IgD-negative memory B cell (primary cell): ENCODE results near the gene EPHA6. TPM values are rescaled to one million over a fixed set of nuclear protein-coding genes. Genes with fewer than 3 reads are reported as not detected.
"Not testable (repeated sequence)": the region's sequence is repeated elsewhere in the genome, so short reads cannot be mapped to it uniquely, and the experiment has no call there.

Experiments used
- H3K27ac Mint-ChIP-seq, 3 donors: one replicate each; pipeline ENCODE4 v1.8.0; 2020 to 2022; ENCODE audit warnings: mild to moderate bottlenecking in 3 of 3, mixed read lengths in 3 of 3, moderate library complexity in 1 of 3
- H3K27me3 Mint-ChIP-seq: one replicate; pipeline ENCODE4 v1.8.0; 2021; ENCODE audit warnings: mixed read lengths
- H3K36me3 Mint-ChIP-seq: one replicate; pipeline ENCODE4 v1.8.0; 2020; ENCODE audit warnings: mild to moderate bottlenecking, mixed read lengths
- H3K4me1 Mint-ChIP-seq, 3 donors: one replicate each; pipeline ENCODE4 v1.8.0; 2020 to 2022; ENCODE audit warnings: mixed read lengths in 3 of 3, mild to moderate bottlenecking in 1 of 3
- H3K4me3 Mint-ChIP-seq, 4 donors: one replicate each; pipeline ENCODE4 v1.8.0; 2020 to 2022; ENCODE audit warnings: mild to moderate bottlenecking in 4 of 4, mixed read lengths in 4 of 4, moderate library complexity in 3 of 4
- H3K9me3 Mint-ChIP-seq, 3 donors: one replicate each; pipeline ENCODE4 v1.8.0; 2020 to 2021; ENCODE audit warnings: mixed read lengths in 3 of 3, mild to moderate bottlenecking in 1 of 3
- polyA plus RNA-seq: library from polyadenylated mRNA; unstranded; fragments of 300-500 nt; fragmentation: Illumina TruSeq; gene quantifications from one replicate; pipeline ENCODE4 v1.2.3, GENCODE V29; 2021

EPHA6 gene
- polyA plus RNA-seq, 1 donor from 2014 or later, result not detected

DNA sequence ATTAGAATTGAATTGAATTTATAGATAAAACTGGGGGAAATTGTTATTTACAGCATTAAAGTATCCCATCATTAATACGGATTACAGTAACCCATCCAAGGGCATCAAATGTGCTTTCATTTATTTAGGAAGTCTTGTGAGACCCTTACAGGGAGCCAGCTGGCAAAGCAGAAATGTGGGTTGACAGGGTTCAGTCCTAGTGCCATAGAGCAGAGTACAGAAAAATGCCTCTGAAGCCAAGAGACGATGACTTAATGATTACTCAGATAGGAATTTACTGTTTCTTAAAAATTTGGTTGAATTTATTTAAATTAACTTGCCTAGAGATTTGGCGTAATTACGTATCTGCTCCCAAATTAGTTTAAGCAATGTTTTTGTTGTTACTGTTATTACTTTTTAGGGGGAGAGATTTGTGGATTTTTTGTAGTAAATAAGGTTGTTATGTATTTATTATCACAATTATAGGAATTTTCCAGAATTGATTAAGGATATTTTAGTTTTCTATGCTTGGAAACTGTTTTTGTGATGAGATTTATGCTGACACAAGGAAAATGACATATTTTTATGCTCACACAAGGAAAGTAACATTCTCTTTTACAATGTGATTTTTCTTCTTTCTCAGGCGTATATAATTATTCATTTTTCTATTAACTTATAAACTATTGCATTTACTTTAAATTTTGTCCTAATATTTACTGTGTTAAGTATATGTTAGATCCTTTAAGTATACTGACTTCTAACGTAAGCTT, 152.0 kb downstream of the EPHA6 start:
- H3K27ac Mint-ChIP-seq, result no peak overlapping the region
- H3K4me1 Mint-ChIP-seq, result no peaks in the 10 kb centered on the region
- no peaks in the 10 kb centered on the region for H3K36me3 Mint-ChIP-seq
- H3K27me3 Mint-ChIP-seq, result no peaks in the 10 kb centered on the region
- H3K4me3 Mint-ChIP-seq, result no peak overlapping the region
- peaks cover 0 to 8% (median 0%) of the 10 kb centered on the region in 3 donors for H3K9me3 Mint-ChIP-seq

DNA sequence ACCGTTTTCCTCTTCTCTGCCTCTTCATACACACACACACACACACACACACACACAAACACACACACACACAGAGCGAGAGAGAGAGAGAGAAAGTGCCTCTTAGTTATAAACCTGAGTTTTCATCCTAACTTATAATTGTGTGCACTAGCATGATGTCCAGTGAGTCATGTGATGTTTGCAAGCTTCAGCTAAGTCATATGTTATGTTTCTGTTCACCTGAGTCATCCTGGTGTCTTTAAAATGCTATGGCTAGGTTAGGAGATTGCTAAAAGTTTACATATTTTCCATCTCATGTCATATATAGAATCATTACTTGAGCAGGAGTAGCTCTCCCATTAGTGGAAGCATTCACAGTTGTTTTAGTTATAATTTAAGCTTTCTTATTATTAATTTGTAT, 155.8 kb downstream of the EPHA6 start:
- Mint-ChIP-seq H3K9me3 (peaks cover 0 to 3% (median 0%) of the 10 kb centered on the region in 3 donors), H3K27me3 (no peaks in the 10 kb centered on the region), H3K36me3 (no peaks in the 10 kb centered on the region), H3K4me3 (no peak overlapping the region), H3K27ac (no peak overlapping the region), H3K4me1 (no peaks in the 10 kb centered on the region)

DNA sequence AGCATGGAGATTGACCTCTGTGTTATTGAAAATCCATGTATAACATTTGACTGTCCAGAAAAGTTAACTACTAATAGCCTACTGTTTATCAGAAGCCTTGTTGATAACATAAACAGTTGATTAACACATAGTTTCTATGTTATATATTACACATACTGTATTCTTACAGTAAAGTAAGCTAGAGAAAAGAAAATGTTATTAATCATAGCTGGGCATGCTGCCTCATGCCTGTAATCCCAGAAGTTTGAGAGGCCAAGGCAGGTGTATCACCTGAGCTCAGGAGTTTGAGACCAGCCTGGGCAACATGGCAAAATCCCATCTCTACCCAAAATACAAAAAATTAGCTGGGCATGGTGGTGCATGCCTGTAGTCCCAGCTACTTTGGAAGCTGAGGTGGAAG, 163.3 kb downstream of the EPHA6 start:
- Mint-ChIP-seq H3K4me3 (no peak overlapping the region), H3K27me3 (no peaks in the 10 kb centered on the region), H3K9me3 (peaks cover 0 to 3% (median 3%) of the 10 kb centered on the region in 3 donors), H3K27ac (no peak overlapping the region), H3K36me3 (no peaks in the 10 kb centered on the region), H3K4me1 (no peaks in the 10 kb centered on the region)

DNA sequence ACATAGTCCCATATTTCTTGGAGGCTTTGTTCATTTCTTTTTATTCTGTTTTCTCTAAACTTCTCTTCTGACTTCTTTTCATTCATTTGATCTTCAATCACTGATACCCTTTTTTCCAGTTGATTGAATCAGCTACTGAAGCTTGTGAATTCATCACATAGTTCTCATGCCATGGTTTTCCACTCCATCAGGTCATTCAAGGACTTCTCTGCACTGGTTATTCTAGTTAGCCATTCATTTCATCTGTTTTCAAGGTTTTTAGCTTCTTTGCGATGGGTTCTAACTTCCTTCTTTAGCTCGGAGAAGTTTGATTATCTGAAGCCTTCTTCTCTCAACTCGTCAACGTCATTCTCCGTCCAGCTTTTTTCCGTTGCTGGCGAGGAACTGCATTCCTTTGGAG, 169.3 kb downstream of the EPHA6 start:
- not testable (repeated sequence) for H3K4me3 Mint-ChIP-seq, H3K27ac Mint-ChIP-seq, H3K27me3 Mint-ChIP-seq, H3K4me1 Mint-ChIP-seq, H3K9me3 Mint-ChIP-seq, H3K36me3 Mint-ChIP-seq

DNA sequence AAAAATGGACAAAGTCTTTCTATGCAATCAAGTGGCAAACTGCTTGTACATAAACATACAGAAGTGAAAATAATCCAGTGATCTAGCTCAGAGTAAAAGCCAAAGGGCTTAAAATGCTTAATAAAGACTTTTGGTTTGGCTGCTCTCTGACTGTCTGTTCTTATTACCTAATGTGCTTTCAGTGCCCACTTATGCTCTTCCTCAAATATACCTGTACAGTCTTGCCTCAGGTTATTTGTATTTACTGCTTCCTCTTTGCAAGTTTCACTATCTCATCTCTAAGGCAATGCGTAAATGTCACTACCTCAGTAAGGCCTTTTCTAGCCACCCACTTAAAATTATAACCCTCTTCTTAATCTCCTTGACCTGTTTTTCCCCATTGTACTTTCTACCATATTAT, 171.8 kb downstream of the EPHA6 start:
- Mint-ChIP-seq H3K27me3 (no peaks in the 10 kb centered on the region), H3K4me1 (no peaks in the 10 kb centered on the region), H3K4me3 (no peak overlapping the region), H3K9me3 (peaks cover 0 to 4% (median 0%) of the 10 kb centered on the region in 3 donors), H3K36me3 (no peaks in the 10 kb centered on the region), H3K27ac (no peak overlapping the region)

DNA sequence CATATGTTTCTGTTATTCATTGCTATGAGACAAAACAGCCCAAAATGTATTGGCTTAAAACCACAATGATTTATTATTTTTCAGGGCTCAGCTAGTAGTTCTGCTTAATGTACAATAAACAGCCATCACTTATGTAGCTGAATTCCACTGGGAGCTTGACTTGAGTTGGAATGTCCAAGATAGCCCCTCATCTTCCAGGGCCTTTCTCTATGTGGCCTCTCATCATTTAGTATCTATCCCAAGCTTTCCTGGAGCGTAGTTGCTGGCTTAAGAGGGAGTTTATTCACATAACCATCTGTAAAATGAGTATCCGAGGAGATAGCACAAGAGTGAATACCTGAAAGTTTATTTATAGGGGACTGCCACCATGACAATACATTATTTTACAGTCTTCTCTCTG, 176.8 kb downstream of the EPHA6 start:
- Mint-ChIP-seq H3K4me3 (no peak overlapping the region), H3K4me1 (no peaks in the 10 kb centered on the region), H3K36me3 (no peaks in the 10 kb centered on the region), H3K27me3 (no peaks in the 10 kb centered on the region), H3K9me3 (peaks cover 0 to 11% (median 4%) of the 10 kb centered on the region in 3 donors), H3K27ac (no peak overlapping the region)

DNA sequence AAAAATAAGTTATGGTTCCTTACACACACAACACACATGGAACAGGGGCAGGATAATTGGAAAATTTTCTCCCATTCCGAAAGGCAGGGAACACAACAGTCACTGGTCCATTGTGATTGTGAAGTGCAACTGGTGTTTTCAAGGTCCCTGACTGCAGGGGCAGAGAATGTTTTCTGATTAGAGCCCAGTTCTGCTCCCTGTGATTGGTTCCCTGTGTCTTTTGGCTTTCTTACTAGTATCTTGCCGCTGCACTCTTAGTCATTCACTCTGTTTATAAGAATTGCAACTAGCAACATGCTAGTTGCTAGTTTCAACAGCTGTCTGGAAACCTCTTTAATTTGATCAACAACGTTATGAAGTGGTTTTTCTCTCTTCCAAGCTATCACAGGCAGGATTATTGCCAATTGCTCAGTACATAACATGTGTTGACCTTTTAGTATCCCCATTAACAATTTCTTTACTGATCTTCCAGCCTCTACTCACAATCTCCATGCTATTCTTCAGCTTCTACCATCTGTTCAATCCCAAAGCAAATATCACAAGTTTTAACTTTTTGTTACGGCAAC, 177.5 kb downstream of the EPHA6 start:
- H3K9me3 Mint-ChIP-seq, result peaks cover 0 to 14% (median 4%) of the 10 kb centered on the region in 3 donors
- no peak overlapping the region for H3K4me3 Mint-ChIP-seq
- H3K36me3 Mint-ChIP-seq, result no peaks in the 10 kb centered on the region
- no peaks in the 10 kb centered on the region for H3K27me3 Mint-ChIP-seq
- no peak overlapping the region for H3K27ac Mint-ChIP-seq
- H3K4me1 Mint-ChIP-seq, result no peaks in the 10 kb centered on the region

DNA sequence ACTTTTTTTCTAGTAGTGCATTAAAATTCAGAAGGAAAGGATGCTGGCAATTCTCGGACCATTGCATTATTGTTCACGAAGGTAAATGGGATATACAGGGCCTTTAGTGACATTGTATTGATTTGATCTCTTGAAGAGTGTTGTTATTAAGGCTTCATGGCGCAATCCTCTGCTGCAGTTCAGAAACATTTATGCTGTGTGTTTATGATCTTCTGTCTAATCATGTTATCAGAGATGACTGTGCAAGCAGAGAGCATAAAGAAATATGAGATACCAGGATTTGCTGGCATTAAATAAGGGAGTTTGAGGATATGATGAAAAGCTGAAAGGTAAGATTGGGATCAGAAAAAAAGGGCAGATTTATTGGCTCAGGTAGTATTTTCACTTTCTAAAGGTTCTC, 180.6 kb downstream of the EPHA6 start:
- H3K4me1 Mint-ChIP-seq, result no peaks in the 10 kb centered on the region
- peaks cover 2 to 24% (median 7%) of the 10 kb centered on the region in 3 donors for H3K9me3 Mint-ChIP-seq
- no peak overlapping the region for H3K27ac Mint-ChIP-seq
- no peaks in the 10 kb centered on the region for H3K27me3 Mint-ChIP-seq
- no peak overlapping the region for H3K4me3 Mint-ChIP-seq
- H3K36me3 Mint-ChIP-seq, result no peaks in the 10 kb centered on the region

DNA sequence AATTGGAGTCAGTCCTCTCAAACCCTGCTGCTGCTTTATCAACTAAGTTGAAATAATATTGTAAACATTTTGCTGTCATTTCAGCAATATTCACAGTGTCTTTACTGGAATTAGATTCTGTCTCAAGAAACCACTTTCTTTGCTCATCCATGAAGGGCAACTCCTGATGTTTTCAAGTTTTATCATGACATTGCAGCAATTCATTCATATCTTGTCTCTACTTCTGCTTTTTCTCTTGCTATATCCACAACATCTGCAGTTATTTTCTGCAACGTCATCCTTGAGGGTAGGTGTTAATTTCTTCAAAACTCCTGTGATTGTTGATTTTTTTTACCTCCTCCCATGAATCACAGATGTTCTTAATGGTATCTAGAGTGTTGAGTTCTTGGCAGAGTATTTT, 181.6 kb downstream of the EPHA6 start:
- H3K36me3 Mint-ChIP-seq, result no peaks in the 10 kb centered on the region
- no peaks in the 10 kb centered on the region for H3K4me1 Mint-ChIP-seq
- no peak overlapping the region for H3K27ac Mint-ChIP-seq
- H3K27me3 Mint-ChIP-seq, result no peaks in the 10 kb centered on the region
- H3K9me3 Mint-ChIP-seq, result peaks cover 2 to 24% (median 6%) of the 10 kb centered on the region in 3 donors
- H3K4me3 Mint-ChIP-seq, result no peak overlapping the region

DNA sequence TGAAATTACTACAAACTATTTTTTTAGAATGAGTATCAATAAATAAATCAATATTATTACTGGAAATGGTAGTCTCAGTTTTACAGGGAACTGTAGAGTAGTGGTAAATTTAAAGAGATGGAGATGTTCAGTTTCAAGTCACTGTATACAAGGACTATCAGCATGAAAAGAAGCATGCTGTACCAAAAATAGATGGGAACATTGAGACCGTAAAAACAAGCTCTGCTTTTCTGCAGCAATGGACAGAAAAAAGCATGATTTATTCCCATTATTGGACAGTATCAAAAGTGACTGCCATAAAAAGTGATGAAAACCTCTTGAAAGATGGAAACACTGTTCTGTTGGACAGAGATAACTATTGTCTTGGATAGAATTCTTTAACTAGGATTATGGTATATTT, 187.2 kb downstream of the EPHA6 start:
- H3K9me3 Mint-ChIP-seq, result peaks cover 2 to 11% (median 3%) of the 10 kb centered on the region in 3 donors
- no peak overlapping the region for H3K27ac Mint-ChIP-seq
- H3K4me3 Mint-ChIP-seq, result no peak overlapping the region
- H3K4me1 Mint-ChIP-seq, result no peaks in the 10 kb centered on the region
- H3K27me3 Mint-ChIP-seq, result no peaks in the 10 kb centered on the region
- no peaks in the 10 kb centered on the region for H3K36me3 Mint-ChIP-seq

DNA sequence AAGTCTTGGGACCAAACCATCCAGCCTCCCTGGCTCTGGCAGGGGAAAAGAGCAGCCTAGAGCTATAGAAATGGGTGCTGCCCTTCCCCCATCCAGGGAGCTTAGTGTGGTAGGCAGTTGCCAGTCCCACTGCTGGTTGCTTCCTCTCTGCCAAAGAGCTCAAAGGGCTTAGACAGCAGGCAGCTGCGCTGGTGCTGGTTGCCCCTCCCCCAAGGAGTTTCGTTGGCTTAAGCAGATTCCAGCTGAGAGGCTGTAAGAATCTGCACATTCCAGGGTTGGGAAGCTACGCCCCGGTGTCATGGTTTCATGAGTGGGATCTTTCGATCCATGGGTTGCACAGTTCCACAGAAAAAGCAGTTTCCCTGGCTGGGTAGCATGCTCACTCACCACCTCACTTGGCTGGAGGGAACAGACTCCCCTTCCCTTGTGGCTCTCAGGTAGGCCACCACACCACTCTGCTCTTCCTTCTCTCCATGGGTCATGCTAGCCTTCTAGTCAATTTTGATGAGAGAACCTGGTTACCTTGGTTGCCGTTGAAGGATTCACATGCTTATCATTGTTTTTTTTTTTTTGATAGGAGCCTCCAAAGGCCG, 195.1 kb downstream of the EPHA6 start:
- Mint-ChIP-seq H3K9me3 (peaks cover 0 to 9% (median 5%) of the 10 kb centered on the region in 3 donors), H3K4me3 (no peak overlapping the region), H3K36me3 (no peaks in the 10 kb centered on the region), H3K27me3 (no peaks in the 10 kb centered on the region), H3K4me1 (no peaks in the 10 kb centered on the region), H3K27ac (no peak overlapping the region)

DNA sequence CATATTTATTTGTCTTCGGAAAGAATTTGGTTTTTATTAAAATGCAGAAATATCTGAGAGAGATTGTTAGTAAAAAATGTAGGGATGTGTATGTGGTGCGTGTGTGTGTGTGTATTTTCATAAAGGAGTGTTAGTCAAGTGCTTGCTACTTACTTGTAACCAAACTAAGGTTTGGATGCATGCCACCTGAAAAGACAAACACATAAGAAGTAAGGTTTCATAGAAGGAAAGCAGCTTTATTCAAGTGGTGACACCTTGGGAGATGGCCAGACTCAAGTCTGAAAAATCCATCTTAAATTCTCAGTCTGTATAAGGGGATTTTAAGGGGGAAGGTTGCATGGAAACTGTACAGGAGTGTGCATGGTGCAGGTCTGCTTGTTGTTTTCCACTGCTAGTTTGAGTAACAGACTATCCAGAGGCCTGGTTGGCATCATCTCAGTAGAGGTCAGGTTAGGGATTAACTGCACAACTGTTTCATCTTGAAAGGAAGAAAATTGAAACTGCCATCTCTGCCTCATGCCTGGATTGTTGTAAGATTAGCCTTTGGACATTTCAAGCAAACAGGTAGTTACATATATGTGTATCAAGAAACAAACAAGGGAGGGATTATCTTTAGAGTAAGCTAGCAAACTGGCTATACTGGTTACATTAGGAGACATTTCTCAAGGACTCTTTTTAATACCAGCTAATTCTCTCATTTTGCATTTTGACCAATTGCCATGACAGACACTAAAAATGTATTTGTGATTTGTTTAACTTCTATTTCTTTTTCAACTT, 196.7 kb downstream of the EPHA6 start:
- Mint-ChIP-seq H3K9me3 (peaks cover 0 to 9% (median 5%) of the 10 kb centered on the region in 3 donors), H3K27me3 (no peaks in the 10 kb centered on the region), H3K4me1 (no peaks in the 10 kb centered on the region), H3K4me3 (no peak overlapping the region), H3K36me3 (no peaks in the 10 kb centered on the region), H3K27ac (no peak overlapping the region)

DNA sequence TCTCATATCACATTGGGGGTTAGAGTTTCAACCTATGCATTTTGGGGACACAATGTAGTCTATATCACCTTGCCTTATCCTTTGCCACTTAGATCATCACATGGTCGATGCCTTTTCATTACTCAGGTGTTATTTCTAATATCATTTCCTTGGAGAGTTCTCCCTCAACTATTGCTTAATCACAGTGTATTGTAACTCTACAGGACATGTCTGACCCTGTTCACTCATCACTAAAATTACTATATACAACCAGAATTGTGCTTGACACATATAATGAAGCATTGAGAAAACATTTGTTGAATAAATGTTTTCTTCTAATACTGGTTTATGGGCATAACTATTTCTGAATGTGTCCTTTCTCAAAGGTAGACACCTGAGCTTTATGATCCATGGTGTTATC, 207.4 kb downstream of the EPHA6 start:
- Mint-ChIP-seq H3K9me3 (peaks cover 0 to 22% (median 8%) of the 10 kb centered on the region in 3 donors), H3K4me1 (no peaks in the 10 kb centered on the region), H3K27me3 (no peaks in the 10 kb centered on the region), H3K4me3 (no peak overlapping the region), H3K27ac (no peak overlapping the region), H3K36me3 (peaks cover 2% of the 10 kb centered on the region)

DNA sequence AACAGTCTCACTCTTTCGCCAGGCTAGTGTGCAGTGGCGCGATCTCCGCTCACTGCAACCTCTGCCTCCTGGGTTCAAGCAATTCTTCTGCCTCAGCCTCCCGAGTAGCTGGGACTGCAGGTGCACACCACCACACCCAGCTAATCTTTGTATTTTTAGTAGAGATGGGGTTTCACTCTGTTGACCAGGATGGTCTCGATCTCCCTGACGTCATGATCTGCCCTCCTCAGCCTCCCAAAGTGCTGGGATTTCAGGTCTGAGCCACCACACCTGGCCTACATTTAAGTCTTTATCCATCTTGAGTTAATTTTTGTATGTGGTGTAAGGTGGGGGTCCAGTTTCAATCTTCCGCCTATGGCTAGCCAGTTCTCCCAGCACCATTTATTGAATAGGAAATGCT, 211.2 kb downstream of the EPHA6 start:
- not testable (repeated sequence) for H3K4me3 Mint-ChIP-seq, H3K27ac Mint-ChIP-seq, H3K4me1 Mint-ChIP-seq, H3K36me3 Mint-ChIP-seq, H3K27me3 Mint-ChIP-seq
- H3K9me3 Mint-ChIP-seq, result peaks cover 0 to 12% (median 2%) of the 10 kb centered on the region in 3 donors

DNA sequence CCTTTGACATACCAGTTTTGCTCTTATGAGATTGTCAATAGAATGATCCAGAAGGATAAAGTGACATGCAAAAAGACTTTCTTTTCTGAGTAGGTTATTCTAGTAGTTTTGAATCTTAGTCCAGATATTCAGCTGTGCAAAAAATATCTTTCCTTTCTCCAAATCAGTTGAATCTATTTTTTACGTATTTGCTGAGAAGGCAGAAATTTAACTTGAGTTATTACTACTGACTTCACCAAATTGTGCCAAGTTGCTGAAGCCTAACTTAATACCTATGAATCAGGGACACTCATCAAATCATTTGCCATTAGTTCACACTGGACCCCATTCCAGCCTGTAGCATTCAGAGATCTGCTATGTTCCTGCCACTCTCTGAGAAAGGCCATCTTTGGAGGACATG, 215.6 kb downstream of the EPHA6 start:
- peaks cover 0 to 12% (median 2%) of the 10 kb centered on the region in 3 donors for H3K9me3 Mint-ChIP-seq
- H3K4me1 Mint-ChIP-seq, result no peaks in the 10 kb centered on the region
- H3K4me3 Mint-ChIP-seq, result no peak overlapping the region
- H3K36me3 Mint-ChIP-seq, result no peaks in the 10 kb centered on the region
- H3K27ac Mint-ChIP-seq, result no peak overlapping the region
- no peaks in the 10 kb centered on the region for H3K27me3 Mint-ChIP-seq
